ENCODE results near the gene LRIG2. TPM values are rescaled to one million over a fixed set of nuclear protein-coding genes. Genes with fewer than 3 reads are reported as not detected.

The LRIG2 gene
- total and polyA plus RNA-seq, 9 of the 15 experiments (the other 6 are each of a cell fraction or from before 2014, with no cell fraction given), result 1.8 to 28.1 (median 11.5) TPM

GRCh38 chr1:113140588-113141446, 67.8 kb downstream of the LRIG2 start (continued):
- no peak for TF ChIP-seq ELK3 (CRISPR knock-in tag; IDR thresholded peaks at IDR 0.05)
- TF ChIP-seq MCM5 (IDR thresholded peaks at IDR 0.05; ENCODE audit: low read depth), result no peak
- TF ChIP-seq ZMIZ1 (IDR thresholded peaks at IDR 0.05; ENCODE audit: low read depth in 2 of 2, low read length in 2 of 2), result no peak
- TF ChIP-seq GTF2F1 (IDR thresholded peaks at IDR 0.05; ENCODE audit: low read depth, low read length), result no peak
- no peak for TF ChIP-seq TAF15 (IDR thresholded peaks at IDR 0.05; ENCODE audit: low read depth, low read length)
- no peak for TF ChIP-seq ZNF24 (IDR thresholded peaks at IDR 0.05)
- TF ChIP-seq KLF6 (CRISPR knock-in tag; IDR thresholded peaks at IDR 0.05; ENCODE audit: borderline replicate concordance), result no peak
- peak; percentile 80; the same call in 1 of the 2 replicates for TF ChIP-seq HLTF (IDR thresholded peaks at IDR 0.05)
- 0 out of 2 replicates have a peak, but pooled peaks have one; percentile 35 for TF ChIP-seq ZEB2 (IDR thresholded peaks at IDR 0.05)
- no peak for TF ChIP-seq RUNX1 (IDR thresholded peaks at IDR 0.05; ENCODE audit: low read depth)
- TF ChIP-seq ZNF778 (CRISPR knock-in tag; IDR thresholded peaks at IDR 0.05), result no peak
- no peak for TF ChIP-seq ELK1 (CRISPR knock-in tag; IDR thresholded peaks at IDR 0.05)
- no peak for TF ChIP-seq PHB (CRISPR knock-in tag; IDR thresholded peaks at IDR 0.05)
- no peak for TF ChIP-seq FOXA1 (IDR thresholded peaks at IDR 0.05; ENCODE audit: borderline replicate concordance)
- TF ChIP-seq GATAD2B (IDR thresholded peaks at IDR 0.05; ENCODE audit: borderline replicate concordance), result no peak
- TF ChIP-seq SMARCC2 (IDR thresholded peaks at IDR 0.05; ENCODE audit: low read depth), result no peak
- TF ChIP-seq BACH1 (tag; IDR thresholded peaks at IDR 0.05), result no peak
- no peak for TF ChIP-seq POU5F1 (IDR thresholded peaks at IDR 0.05; ENCODE audit: borderline replicate concordance, low read depth, low read length, partially characterized antibody)
- no peak for TF ChIP-seq TCFL5 (CRISPR knock-in tag; conservative IDR thresholded peaks at IDR 0.05)
- no peak for TF ChIP-seq ZKSCAN1 (IDR thresholded peaks at IDR 0.05; ENCODE audit: low read depth, low read length)
